ENCODE measurements around the gene AFF2.

The AFF2 gene

DNA sequence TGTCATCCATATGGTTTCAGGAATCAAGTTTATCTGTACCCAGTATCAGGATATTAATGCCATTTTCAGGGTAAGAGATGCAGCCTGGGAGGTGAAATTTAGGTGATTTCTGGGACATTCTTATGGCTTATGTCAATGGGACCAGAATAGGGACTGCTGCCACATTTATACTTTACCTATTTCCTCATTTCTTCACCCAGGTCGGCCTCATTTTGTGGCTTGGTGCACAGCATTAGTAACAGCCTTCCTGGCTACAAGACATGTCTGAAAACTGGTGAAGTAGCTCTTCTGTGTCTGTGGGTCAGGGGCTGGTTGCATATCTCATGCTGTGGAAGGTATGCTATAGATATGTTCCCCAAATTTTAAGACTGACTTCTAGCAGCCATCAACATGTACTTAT, 284.8 kb downstream of the AFF2 start:
- Histone ChIP-seq H3K4me3 (ENCODE audit: extremely low read depth, insufficient read depth, low read length, poor library complexity, severe bottlenecking) (no peak overlapping the region), H3K9me3 (ENCODE audit: control insufficient read depth, low read length) (no peaks in the 10 kb centered on the region), H3K36me3 (ENCODE audit: control insufficient read depth, insufficient read depth, low read length) (no peaks in the 10 kb centered on the region), H3K27ac (ENCODE audit: low read depth, low read length, severe bottlenecking) (no peak overlapping the region), H3K4me1 (ENCODE audit: control insufficient read depth, insufficient read depth, low read length, poor library complexity, severe bottlenecking) (no peaks in the 10 kb centered on the region)
- WGBS, 2 experiments (ENCODE audit: insufficient coverage in 2 of 2): no CpG with 5 or more reads among the region's 1 CpG

DNA sequence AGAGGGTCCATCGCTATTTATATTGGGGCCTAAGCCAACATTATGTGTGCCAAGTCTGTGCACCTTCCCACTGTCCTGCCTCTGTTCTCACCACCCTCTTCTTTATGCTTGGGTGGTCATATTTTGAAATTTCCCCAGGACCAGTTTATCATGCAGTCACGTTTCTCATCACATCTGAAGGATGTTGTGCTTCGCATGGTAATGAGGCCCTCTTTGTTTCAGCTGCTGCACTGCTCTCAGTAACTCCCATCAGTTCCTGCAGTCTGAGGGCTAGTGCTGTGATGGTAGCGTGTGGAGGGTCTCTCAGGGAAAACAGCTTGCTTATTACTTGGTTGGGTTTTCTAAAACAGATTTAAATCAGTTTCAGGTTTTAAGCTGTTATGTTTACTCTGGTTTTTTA, 288.0 kb downstream of the AFF2 start:
- Histone ChIP-seq H3K36me3 (ENCODE audit: control insufficient read depth, insufficient read depth, low read length) (no peaks in the 10 kb centered on the region), H3K4me3 (ENCODE audit: extremely low read depth, insufficient read depth, low read length, poor library complexity, severe bottlenecking) (no peak overlapping the region), H3K9me3 (ENCODE audit: control insufficient read depth, low read length) (no peaks in the 10 kb centered on the region), H3K4me1 (ENCODE audit: control insufficient read depth, insufficient read depth, low read length, poor library complexity, severe bottlenecking) (no peaks in the 10 kb centered on the region), H3K27ac (ENCODE audit: low read depth, low read length, severe bottlenecking) (no peak overlapping the region)
- WGBS, 2 experiments (ENCODE audit: insufficient coverage in 2 of 2): 100% methylated on average over 1 of the region's 4 CpGs; no CpG with 5 or more reads in 1 of the 2 experiments

GRCh38 chrX:148794350-148794749, 293.9 kb downstream of the AFF2 start:
- Histone ChIP-seq H3K4me3 (ENCODE audit: extremely low read depth, insufficient read depth, low read length, poor library complexity, severe bottlenecking) (no peak overlapping the region), H3K9me3 (ENCODE audit: control insufficient read depth, low read length) (no peaks in the 10 kb centered on the region), H3K4me1 (ENCODE audit: control insufficient read depth, insufficient read depth, low read length, poor library complexity, severe bottlenecking) (no peaks in the 10 kb centered on the region), H3K36me3 (ENCODE audit: control insufficient read depth, insufficient read depth, low read length) (no peaks in the 10 kb centered on the region), H3K27ac (ENCODE audit: low read depth, low read length, severe bottlenecking) (no peak overlapping the region)

DNA sequence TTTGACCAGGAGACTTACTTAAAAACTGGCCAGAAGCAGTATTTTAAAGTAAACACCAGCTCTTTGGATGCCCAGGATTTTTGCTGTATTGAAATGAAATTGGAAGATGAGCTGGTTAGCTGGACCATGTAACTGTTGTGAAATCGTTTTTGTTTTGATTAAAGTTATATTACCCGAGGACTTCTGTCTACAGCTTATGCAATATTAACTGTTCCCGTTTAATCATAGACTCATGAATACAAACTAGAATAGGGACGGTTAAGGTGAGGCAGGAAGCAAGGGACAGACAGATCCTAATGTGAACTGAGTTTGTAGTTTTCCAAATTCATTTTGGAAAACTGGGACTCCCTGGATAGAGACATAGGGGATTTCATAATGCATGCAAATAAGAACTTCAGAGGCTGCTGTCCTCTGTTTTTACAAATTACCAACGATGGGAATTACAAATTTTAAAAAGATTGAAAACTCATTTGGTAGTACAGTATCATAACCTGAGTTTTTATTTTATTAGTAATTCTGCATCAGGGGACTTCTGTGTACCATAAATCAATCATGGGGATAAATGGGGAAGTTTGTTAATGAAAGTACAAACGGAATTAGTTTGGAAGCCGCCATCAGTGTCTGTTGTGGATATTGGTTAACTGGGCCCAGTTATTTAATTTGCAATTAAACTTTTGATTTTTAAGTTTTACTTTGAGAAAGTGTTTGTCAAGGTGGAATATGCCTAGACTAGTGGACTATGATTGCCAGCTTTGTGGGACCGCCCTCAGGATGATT, 304.4 kb downstream of the AFF2 start:
- no peaks in the 10 kb centered on the region for H3K4me1 ChIP-seq (ENCODE audit: control insufficient read depth, insufficient read depth, low read length, poor library complexity, severe bottlenecking)
- 100% methylated on average over 2 of the region's 8 CpGs; no CpG with 5 or more reads in 1 of the 2 experiments for WGBS, 2 experiments (ENCODE audit: insufficient coverage in 2 of 2)
- H3K27ac ChIP-seq (ENCODE audit: low read depth, low read length, severe bottlenecking): no peak overlapping the region
- H3K36me3 ChIP-seq (ENCODE audit: control insufficient read depth, insufficient read depth, low read length): no peaks in the 10 kb centered on the region
- H3K9me3 ChIP-seq (ENCODE audit: control insufficient read depth, low read length): no peaks in the 10 kb centered on the region
- no peak overlapping the region for H3K4me3 ChIP-seq (ENCODE audit: extremely low read depth, insufficient read depth, low read length, poor library complexity, severe bottlenecking)

DNA sequence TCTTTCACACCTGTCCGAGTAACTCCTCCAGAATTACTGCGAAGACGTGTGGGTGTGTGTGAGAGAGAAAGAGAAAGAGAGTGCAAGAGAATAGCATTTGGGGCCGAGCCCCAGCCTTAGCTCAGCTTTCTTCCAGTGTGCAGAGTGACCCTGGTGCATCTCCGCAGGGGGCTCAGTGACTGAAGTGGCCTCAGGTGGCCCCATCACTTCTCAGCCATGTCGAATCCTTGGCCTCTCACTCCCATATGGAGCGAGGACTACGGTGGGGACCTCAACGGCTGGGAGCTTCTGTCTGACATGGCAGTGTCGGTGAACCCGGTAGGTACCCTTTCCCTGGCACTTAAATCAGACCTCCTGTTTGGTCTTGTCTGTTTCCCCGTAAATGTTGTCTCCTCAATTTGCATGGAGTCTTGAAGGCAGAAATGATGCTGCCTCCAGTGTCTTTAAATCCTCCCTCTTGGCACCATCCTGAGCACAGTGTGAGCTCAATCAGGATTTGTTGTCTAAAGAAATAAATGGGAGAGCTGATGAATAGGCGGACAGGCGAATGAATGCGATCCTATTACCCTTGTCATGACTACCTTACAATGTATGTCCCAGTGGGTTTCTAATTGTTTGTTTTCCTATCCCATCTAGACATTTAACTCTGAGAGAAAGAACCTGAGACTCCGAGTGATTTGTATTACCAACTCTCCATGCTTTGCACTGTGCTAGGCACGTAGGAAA, 305.9 kb downstream of the AFF2 start:
- Histone ChIP-seq H3K4me1 (ENCODE audit: control insufficient read depth, insufficient read depth, low read length, poor library complexity, severe bottlenecking) (peaks cover 2% of the 10 kb centered on the region), H3K27ac (ENCODE audit: low read depth, low read length, severe bottlenecking) (no peak overlapping the region), H3K9me3 (ENCODE audit: control insufficient read depth, low read length) (no peaks in the 10 kb centered on the region), H3K36me3 (ENCODE audit: control insufficient read depth, insufficient read depth, low read length) (no peaks in the 10 kb centered on the region), H3K4me3 (ENCODE audit: extremely low read depth, insufficient read depth, low read length, poor library complexity, severe bottlenecking) (no peak overlapping the region)
- WGBS, 2 experiments (ENCODE audit: insufficient coverage in 2 of 2): 79 to 82% methylated on average over 2 to 8 of the region's 17 CpGs

GRCh38 chrX:148808833-148809232, 308.4 kb downstream of the AFF2 start:
- Histone ChIP-seq H3K4me3 (ENCODE audit: extremely low read depth, insufficient read depth, low read length, poor library complexity, severe bottlenecking) (no peak overlapping the region), H3K36me3 (ENCODE audit: control insufficient read depth, insufficient read depth, low read length) (no peaks in the 10 kb centered on the region), H3K9me3 (ENCODE audit: control insufficient read depth, low read length) (no peaks in the 10 kb centered on the region), H3K4me1 (ENCODE audit: control insufficient read depth, insufficient read depth, low read length, poor library complexity, severe bottlenecking) (peaks cover 9% of the 10 kb centered on the region), H3K27ac (ENCODE audit: low read depth, low read length, severe bottlenecking) (no peak overlapping the region)
- WGBS, 2 experiments (ENCODE audit: insufficient coverage in 2 of 2): 75 to 80% methylated on average over 1 to 4 of the region's 6 CpGs

- WGBS, 2 experiments (ENCODE audit: insufficient coverage in 2 of 2): no CpG with 5 or more reads among the region's 5 CpGs
- Histone ChIP-seq H3K27ac (ENCODE audit: low read depth, low read length, severe bottlenecking) (no peak overlapping the region), H3K36me3 (ENCODE audit: control insufficient read depth, insufficient read depth, low read length) (no peaks in the 10 kb centered on the region), H3K9me3 (ENCODE audit: control insufficient read depth, low read length) (no peaks in the 10 kb centered on the region), H3K4me1 (ENCODE audit: control insufficient read depth, insufficient read depth, low read length, poor library complexity, severe bottlenecking) (peaks cover 9% of the 10 kb centered on the region), H3K4me3 (ENCODE audit: extremely low read depth, insufficient read depth, low read length, poor library complexity, severe bottlenecking) (no peak overlapping the region)
These were observed 310.8 kb downstream of the AFF2 start for GRCh38 chrX:148811236-148811635.

- Histone ChIP-seq H3K36me3 (ENCODE audit: control insufficient read depth, insufficient read depth, low read length) (no peaks in the 10 kb centered on the region), H3K9me3 (ENCODE audit: control insufficient read depth, low read length) (no peaks in the 10 kb centered on the region), H3K27ac (ENCODE audit: low read depth, low read length, severe bottlenecking) (no peak overlapping the region), H3K4me1 (ENCODE audit: control insufficient read depth, insufficient read depth, low read length, poor library complexity, severe bottlenecking) (peaks cover 9% of the 10 kb centered on the region), H3K4me3 (ENCODE audit: extremely low read depth, insufficient read depth, low read length, poor library complexity, severe bottlenecking) (no peak overlapping the region)
- WGBS, 2 experiments (ENCODE audit: insufficient coverage in 2 of 2): no CpG with 5 or more reads among the region's 1 CpG
These were observed 313.0 kb downstream of the AFF2 start for GRCh38 chrX:148813422-148813821.

DNA sequence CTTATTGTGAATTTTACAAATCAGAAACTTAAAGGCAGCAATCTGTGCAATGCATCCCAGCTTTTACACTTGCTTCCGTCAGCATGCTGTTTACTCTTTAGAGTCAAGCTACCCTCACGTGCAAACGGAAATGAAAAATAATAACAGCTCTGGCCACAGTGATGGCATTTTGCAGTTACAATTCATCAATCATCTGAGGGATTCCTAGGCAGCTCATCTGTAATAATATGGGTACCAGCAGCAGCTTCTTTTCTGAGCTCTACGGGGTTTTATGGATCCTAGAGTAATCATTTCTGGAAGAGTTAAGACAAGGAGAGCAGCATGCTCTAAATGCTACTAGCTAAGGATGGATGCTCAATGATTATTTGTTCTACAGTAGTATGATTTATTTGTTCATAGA, 313.6 kb downstream of the AFF2 start:
- Histone ChIP-seq H3K36me3 (ENCODE audit: control insufficient read depth, insufficient read depth, low read length) (no peaks in the 10 kb centered on the region), H3K27ac (ENCODE audit: low read depth, low read length, severe bottlenecking) (no peak overlapping the region), H3K9me3 (ENCODE audit: control insufficient read depth, low read length) (no peaks in the 10 kb centered on the region), H3K4me3 (ENCODE audit: extremely low read depth, insufficient read depth, low read length, poor library complexity, severe bottlenecking) (no peak overlapping the region), H3K4me1 (ENCODE audit: control insufficient read depth, insufficient read depth, low read length, poor library complexity, severe bottlenecking) (peaks cover 9% of the 10 kb centered on the region)
- WGBS, 2 experiments (ENCODE audit: insufficient coverage in 2 of 2): 83 to 100% methylated on average over 1 to 2 of the region's 4 CpGs

DNA sequence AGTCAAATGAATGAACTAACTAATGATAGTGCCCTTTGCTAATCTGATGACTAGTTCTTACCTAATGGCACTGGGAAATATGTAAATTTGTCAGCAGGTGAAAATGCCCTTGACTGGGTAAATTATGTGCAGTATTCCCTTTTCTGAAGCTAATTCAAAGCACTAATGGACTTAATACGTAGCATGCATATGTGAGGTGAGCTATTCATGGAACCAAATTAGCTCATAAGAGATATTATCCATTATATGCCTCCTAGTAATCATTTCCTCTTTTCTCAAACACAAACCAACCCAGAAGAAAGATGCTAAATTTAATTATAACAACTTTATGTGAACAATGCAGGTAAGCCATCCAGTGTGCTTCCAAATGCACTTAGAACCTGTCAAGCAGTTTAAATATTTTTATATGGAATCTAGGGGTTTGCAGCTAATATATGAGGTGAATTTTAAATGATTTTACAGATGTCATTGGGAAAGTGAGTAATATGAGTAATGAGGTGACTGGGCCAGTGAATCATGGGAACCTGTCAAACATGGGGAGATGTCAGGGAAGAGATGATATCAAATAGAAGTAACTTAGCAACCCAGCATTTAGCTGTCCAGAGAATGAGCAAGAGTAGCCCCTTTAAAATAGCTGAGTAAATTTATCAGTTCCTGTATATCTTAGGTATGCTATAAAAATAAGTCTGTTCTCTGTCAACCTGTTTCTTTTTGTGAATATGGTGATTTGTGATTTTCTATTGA, 315.0 kb downstream of the AFF2 start:
- H3K4me3 ChIP-seq (ENCODE audit: extremely low read depth, insufficient read depth, low read length, poor library complexity, severe bottlenecking): no peak overlapping the region
- H3K36me3 ChIP-seq (ENCODE audit: control insufficient read depth, insufficient read depth, low read length): no peaks in the 10 kb centered on the region
- H3K27ac ChIP-seq (ENCODE audit: low read depth, low read length, severe bottlenecking): no peak overlapping the region
- H3K4me1 ChIP-seq (ENCODE audit: control insufficient read depth, insufficient read depth, low read length, poor library complexity, severe bottlenecking): peaks cover 9% of the 10 kb centered on the region
- no peaks in the 10 kb centered on the region for H3K9me3 ChIP-seq (ENCODE audit: control insufficient read depth, low read length)
- no CpG with 5 or more reads among the region's 1 CpG for WGBS, 2 experiments (ENCODE audit: insufficient coverage in 2 of 2)
